Activated CD8-positive, alpha-beta memory T cell treated with anti-CD3 and anti-CD28 coated beads, Interleukin-2, amount 50 U/mL, for 1 hour (primary cell): ENCODE measurements around the gene RC3H2.

Experiments
- DNase-seq: peaks from one replicate; pipeline ENCODE4 v3.0.0-alpha.2; 2020; ENCODE audit errors: extremely low read depth

Gene RC3H2

DNA sequence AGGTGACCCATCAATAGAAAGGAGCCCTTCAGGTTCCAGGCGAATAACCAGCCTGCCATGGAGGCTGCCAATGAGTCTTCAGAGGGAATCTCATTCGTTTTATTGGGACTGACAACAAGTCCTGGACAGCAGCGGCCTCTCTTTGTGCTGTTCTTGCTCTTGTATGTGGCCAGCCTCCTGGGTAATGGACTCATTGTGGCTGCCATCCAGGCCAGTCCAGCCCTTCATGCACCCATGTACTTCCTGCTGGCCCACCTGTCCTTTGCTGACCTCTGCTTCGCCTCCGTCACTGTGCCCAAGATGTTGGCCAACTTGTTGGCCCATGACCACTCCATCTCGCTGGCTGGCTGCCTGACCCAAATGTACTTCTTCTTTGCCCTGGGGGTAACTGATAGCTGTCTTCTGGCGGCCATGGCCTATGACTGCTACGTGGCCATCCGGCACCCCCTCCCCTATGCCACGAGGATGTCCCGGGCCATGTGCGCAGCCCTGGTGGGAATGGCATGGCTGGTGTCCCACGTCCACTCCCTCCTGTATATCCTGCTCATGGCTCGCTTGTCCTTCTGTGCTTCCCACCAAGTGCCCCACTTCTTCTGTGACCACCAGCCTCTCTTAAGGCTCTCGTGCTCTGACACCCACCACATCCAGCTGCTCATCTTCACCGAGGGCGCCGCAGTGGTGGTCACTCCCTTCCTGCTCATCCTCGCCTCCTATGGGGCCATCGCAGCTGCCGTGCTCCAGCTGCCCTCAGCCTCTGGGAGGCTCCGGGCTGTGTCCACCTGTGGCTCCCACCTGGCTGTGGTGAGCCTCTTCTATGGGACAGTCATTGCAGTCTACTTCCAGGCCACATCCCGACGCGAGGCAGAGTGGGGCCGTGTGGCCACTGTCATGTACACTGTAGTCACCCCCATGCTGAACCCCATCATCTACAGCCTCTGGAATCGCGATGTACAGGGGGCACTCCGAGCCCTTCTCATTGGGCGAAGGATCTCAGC, 104.8 kb downstream of the RC3H2 start, which contains the start of gene OR1K1:
OR1K1 (plus strand) TSS at position 58 of the 995 bp plus-strand sequence; CDS start at position 58, 0 bp downstream.
- no peak for DNase-seq

GRCh38 chr9:122797316-122798063, 107.7 kb downstream of the RC3H2 start:
- DNase-seq: no peak
